NB4 (cell line): ENCODE measurements around the gene BMP5.

Source experiments
- CTCF ChIP-seq: IDR thresholded peaks from one replicate; pipeline ENCODE4 v1.5.1; 2012; ENCODE audit warnings: low read depth, low read length
- MAX ChIP-seq: IDR thresholded peaks from 2 replicates; pipeline ENCODE4 v1.6.1; 2011; ENCODE audit warnings: low read depth, low read length
- MYC ChIP-seq: IDR thresholded peaks from 2 replicates; pipeline ENCODE4 v1.6.1; 2011; ENCODE audit warnings: low read depth, low read length
- POLR2A ChIP-seq: IDR thresholded peaks from 2 replicates; pipeline ENCODE4 v1.6.1; 2011; ENCODE audit warnings: mild to moderate bottlenecking; ENCODE audit not compliant: insufficient read length; ENCODE audit errors: extremely low read depth

GRCh38 chr6:55705451-55706440 is 169.6 kb downstream of the BMP5 start:
- TF ChIP-seq CTCF (no peak), MAX (no peak), POLR2A (no peak), MYC (no peak)
